ENCODE data around the gene KIAA1549.

Gene KIAA1549

DNA sequence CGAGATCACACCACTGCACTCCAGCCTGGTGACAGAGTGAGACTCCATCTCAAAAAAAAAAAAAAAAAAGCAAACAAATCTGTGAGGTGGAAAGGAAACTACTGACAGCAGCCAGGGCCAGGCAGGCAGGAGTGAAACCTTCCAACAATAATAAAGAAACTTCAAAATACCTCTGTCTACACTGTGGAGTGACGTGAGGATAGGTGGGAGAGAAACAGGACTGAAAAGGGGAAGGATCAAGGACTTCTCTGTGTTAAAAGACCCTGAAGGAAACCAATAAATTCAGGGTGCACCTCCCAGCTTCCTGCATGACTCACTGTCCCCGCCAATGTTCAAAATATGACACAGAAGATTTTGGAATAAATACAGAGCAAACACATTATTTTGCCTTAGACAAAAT lies 82.9 kb downstream of the KIAA1549 start:
- peaks cover 19% of the 10 kb centered on the region for H3K36me3 ChIP-seq (ENCODE audit: control insufficient read depth, insufficient read depth, low read length)
- no peaks in the 10 kb centered on the region for H3K27me3 ChIP-seq (ENCODE audit: control insufficient read depth, insufficient read depth, low read length, poor library complexity, severe bottlenecking)
- H3K9me3 ChIP-seq (ENCODE audit: control insufficient read depth, low read length): no peaks in the 10 kb centered on the region
- no peak overlapping the region for H3K27ac ChIP-seq (ENCODE audit: insufficient read depth, low read depth, low read length, poor library complexity, severe bottlenecking)
- H3K4me3 ChIP-seq (ENCODE audit: insufficient read depth, low read depth, low read length): no peak overlapping the region
- WGBS, 2 experiments: 90 to 98% methylated on average over 2 of the region's 3 CpGs
- H3K4me1 ChIP-seq (ENCODE audit: control insufficient read depth, insufficient read depth, low read length): no peaks in the 10 kb centered on the region

DNA sequence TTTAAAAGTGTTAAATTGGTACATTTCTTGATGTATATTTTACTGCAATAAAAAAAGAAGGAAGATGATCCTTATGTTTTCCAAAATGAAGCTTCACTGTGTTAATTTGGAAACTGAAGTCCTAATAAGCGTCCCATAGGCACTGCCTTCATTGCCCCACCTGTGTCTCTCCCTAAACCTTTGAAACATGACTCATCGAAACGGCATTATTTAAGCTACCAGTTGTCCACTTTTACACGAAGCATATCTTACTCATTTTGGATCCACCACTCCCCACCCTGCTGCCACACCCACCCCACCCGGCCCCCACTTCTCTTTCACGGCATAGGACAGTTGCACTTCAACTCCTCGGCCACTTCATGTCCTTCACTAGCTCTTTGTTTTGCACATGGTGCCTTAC lies 85.5 kb downstream of the KIAA1549 start:
- Histone ChIP-seq H3K36me3 (ENCODE audit: control insufficient read depth, insufficient read depth, low read length) (peaks cover 25% of the 10 kb centered on the region), H3K4me3 (ENCODE audit: insufficient read depth, low read depth, low read length) (no peak overlapping the region), H3K9me3 (ENCODE audit: control insufficient read depth, low read length) (no peaks in the 10 kb centered on the region), H3K4me1 (ENCODE audit: control insufficient read depth, insufficient read depth, low read length) (peaks cover 7% of the 10 kb centered on the region), H3K27ac (ENCODE audit: insufficient read depth, low read depth, low read length, poor library complexity, severe bottlenecking) (no peak overlapping the region), H3K27me3 (ENCODE audit: control insufficient read depth, insufficient read depth, low read length, poor library complexity, severe bottlenecking) (no peaks in the 10 kb centered on the region)
- WGBS, 2 experiments: 92 to 96% methylated on average over 7 of the region's 7 CpGs

DNA sequence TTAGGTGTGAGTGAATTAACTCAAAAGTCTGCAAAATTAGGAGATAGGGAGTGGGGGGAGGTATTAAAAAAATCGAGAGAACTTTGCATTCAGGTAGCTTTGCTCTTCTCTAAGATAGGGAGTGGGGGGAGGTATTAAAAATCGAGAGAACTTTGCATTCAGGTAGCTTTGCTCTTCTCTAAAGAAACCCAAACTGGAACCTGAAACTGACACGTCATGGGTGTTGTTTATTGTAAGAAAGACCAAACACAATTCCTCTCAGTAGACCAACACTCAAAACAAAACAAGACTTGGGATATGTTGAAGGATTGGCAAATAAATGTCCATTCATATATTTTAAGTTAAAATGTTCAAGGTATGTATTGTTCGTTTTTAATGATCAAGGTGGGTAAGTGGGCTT lies 87.9 kb downstream of the KIAA1549 start:
- no peaks in the 10 kb centered on the region for H3K27me3 ChIP-seq (ENCODE audit: control insufficient read depth, insufficient read depth, low read length, poor library complexity, severe bottlenecking)
- no peaks in the 10 kb centered on the region for H3K9me3 ChIP-seq (ENCODE audit: control insufficient read depth, low read length)
- peaks cover 10% of the 10 kb centered on the region for H3K4me1 ChIP-seq (ENCODE audit: control insufficient read depth, insufficient read depth, low read length)
- peaks cover 17% of the 10 kb centered on the region for H3K36me3 ChIP-seq (ENCODE audit: control insufficient read depth, insufficient read depth, low read length)
- H3K4me3 ChIP-seq (ENCODE audit: insufficient read depth, low read depth, low read length): no peak overlapping the region
- H3K27ac ChIP-seq (ENCODE audit: insufficient read depth, low read depth, low read length, poor library complexity, severe bottlenecking): no peak overlapping the region
- WGBS, 2 experiments: 93 to 99% methylated on average over 3 to 4 of the region's 4 CpGs

DNA sequence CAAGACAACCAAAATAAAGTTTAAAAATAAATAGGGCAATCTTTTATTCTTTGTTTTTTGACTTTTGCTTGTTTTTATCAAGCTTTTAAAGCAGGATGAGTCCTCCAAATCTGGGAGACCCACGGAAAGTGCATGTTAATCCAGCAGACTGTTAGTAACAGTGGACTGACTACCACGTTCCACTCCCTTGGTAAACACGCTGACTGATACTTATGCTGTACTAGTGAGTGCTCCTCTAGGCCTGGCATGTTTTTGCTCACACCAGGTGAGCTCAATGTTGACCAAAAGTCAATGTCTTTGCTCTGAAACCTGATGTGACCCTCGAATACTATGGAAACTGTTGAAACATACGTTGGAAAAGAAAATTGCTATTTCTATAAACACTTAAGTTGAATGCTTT lies 88.4 kb downstream of the KIAA1549 start:
- peaks cover 10% of the 10 kb centered on the region for H3K4me1 ChIP-seq (ENCODE audit: control insufficient read depth, insufficient read depth, low read length)
- H3K36me3 ChIP-seq (ENCODE audit: control insufficient read depth, insufficient read depth, low read length): peaks cover 17% of the 10 kb centered on the region
- WGBS, 2 experiments: 93 to 99% methylated on average over 5 of the region's 5 CpGs
- H3K27me3 ChIP-seq (ENCODE audit: control insufficient read depth, insufficient read depth, low read length, poor library complexity, severe bottlenecking): no peaks in the 10 kb centered on the region
- H3K27ac ChIP-seq (ENCODE audit: insufficient read depth, low read depth, low read length, poor library complexity, severe bottlenecking): no peak overlapping the region
- no peaks in the 10 kb centered on the region for H3K9me3 ChIP-seq (ENCODE audit: control insufficient read depth, low read length)
- no peak overlapping the region for H3K4me3 ChIP-seq (ENCODE audit: insufficient read depth, low read depth, low read length)

DNA sequence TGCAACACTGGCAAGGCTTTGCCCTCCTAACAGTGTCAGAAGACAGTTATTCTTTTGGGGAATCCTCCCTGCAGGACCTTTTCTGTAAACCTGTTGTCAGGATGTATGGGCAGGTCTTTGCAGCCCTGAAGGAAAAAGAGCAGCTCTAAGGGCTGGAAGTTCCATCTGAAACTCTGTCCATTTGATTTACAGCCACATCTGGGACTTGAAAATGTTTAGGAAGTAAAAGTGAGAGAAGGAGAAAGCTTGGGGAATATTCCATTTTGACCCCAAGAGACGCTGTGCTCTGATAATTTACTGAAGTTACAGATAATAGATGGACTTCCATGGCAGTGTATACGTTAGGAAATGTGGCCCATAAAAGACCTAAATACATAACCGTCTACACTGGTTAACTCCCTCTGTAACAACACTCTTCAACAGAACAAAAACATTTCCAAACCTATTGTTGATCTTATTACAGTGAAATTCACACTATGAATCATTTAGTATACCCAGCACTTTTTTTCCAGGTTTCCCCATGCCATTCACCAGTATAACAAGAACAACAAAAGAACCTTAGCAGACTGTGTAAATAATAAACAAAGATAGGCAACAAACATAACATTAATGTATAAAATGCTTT lies 89.1 kb downstream of the KIAA1549 start:
- no peaks in the 10 kb centered on the region for H3K27me3 ChIP-seq (ENCODE audit: control insufficient read depth, insufficient read depth, low read length, poor library complexity, severe bottlenecking)
- peaks cover 17% of the 10 kb centered on the region for H3K36me3 ChIP-seq (ENCODE audit: control insufficient read depth, insufficient read depth, low read length)
- H3K4me3 ChIP-seq (ENCODE audit: insufficient read depth, low read depth, low read length): no peak overlapping the region
- WGBS, 2 experiments: 95 to 97% methylated on average over 3 of the region's 3 CpGs
- no peak overlapping the region for H3K27ac ChIP-seq (ENCODE audit: insufficient read depth, low read depth, low read length, poor library complexity, severe bottlenecking)
- H3K9me3 ChIP-seq (ENCODE audit: control insufficient read depth, low read length): no peaks in the 10 kb centered on the region
- peaks cover 16% of the 10 kb centered on the region for H3K4me1 ChIP-seq (ENCODE audit: control insufficient read depth, insufficient read depth, low read length)

DNA sequence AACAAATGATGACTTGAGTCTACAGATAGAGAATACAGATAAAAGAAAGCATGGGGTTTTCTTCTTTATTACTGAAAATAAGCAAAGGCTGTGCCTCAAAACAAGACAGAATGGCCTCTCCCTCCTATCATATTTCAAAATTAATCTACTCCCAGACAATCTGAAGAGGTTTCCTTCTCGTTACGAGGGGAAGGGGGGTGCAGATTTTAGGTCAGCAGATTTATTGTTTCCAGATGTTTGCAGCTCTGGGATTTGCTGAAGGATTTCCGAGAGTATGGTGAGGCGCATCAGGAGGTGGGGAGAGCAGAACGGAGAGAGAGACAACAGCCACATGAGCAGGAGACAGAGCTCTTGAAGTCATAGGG lies 89.8 kb downstream of the KIAA1549 start:
- Histone ChIP-seq H3K27me3 (ENCODE audit: control insufficient read depth, insufficient read depth, low read length, poor library complexity, severe bottlenecking) (no peaks in the 10 kb centered on the region), H3K36me3 (ENCODE audit: control insufficient read depth, insufficient read depth, low read length) (peaks cover 12% of the 10 kb centered on the region), H3K9me3 (ENCODE audit: control insufficient read depth, low read length) (no peaks in the 10 kb centered on the region), H3K27ac (ENCODE audit: insufficient read depth, low read depth, low read length, poor library complexity, severe bottlenecking) (no peak overlapping the region), H3K4me3 (ENCODE audit: insufficient read depth, low read depth, low read length) (no peak overlapping the region), H3K4me1 (ENCODE audit: control insufficient read depth, insufficient read depth, low read length) (peaks cover 16% of the 10 kb centered on the region)
- WGBS, 2 experiments: 94 to 96% methylated on average over 5 of the region's 5 CpGs

DNA sequence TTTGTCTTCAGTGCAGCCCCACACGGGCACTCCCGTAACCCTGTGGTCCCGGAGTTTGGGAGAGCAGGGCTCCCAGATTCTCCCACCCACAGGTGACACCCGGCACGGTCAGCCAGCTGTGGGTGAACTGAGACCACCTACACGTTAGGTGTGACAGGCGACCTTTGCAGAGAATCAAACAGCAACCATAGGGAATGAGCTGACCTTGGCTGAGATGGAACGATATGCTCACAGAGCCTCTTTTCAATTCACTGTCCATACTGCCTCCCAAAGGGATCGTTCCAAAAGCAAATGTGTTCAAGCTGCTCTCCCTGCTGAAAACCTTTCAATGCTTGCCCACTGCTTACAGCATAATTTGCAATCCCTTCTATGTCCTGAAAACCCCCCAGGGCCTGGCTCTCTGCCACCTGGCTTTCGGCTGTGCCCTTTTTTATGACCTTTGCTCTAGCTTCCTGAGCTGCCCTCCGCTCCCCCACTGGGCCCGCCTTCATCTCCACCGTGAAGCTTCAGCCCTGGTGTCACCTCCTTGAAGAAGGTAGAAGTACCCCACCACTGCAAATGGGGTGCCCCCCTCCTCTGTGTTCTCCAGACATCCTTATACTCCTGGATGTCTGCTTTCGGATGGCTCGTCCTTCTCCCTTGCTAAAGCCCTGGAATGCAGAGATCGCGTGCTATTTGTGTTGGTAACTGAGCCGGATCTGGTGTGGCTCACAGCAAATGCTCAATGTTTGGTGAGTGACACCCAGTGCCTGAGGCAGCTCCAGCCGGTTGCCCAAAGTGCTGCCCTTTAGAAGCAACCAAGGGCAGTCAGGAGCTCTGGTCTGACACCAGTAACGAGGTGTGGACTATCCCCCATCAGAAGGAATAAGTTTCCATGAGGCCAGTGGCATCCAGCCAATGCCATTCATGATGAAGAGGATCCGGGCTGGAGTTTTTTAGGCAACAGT lies 90.4 kb downstream of the KIAA1549 start:
- Histone ChIP-seq H3K4me3 (ENCODE audit: insufficient read depth, low read depth, low read length) (no peak overlapping the region), H3K27me3 (ENCODE audit: control insufficient read depth, insufficient read depth, low read length, poor library complexity, severe bottlenecking) (no peaks in the 10 kb centered on the region), H3K27ac (ENCODE audit: insufficient read depth, low read depth, low read length, poor library complexity, severe bottlenecking) (no peak overlapping the region), H3K9me3 (ENCODE audit: control insufficient read depth, low read length) (no peaks in the 10 kb centered on the region), H3K4me1 (ENCODE audit: control insufficient read depth, insufficient read depth, low read length) (peaks cover 16% of the 10 kb centered on the region), H3K36me3 (ENCODE audit: control insufficient read depth, insufficient read depth, low read length) (peaks cover 12% of the 10 kb centered on the region)
- 88 to 89% methylated on average over 21 of the region's 21 CpGs for WGBS, 2 experiments

DNA sequence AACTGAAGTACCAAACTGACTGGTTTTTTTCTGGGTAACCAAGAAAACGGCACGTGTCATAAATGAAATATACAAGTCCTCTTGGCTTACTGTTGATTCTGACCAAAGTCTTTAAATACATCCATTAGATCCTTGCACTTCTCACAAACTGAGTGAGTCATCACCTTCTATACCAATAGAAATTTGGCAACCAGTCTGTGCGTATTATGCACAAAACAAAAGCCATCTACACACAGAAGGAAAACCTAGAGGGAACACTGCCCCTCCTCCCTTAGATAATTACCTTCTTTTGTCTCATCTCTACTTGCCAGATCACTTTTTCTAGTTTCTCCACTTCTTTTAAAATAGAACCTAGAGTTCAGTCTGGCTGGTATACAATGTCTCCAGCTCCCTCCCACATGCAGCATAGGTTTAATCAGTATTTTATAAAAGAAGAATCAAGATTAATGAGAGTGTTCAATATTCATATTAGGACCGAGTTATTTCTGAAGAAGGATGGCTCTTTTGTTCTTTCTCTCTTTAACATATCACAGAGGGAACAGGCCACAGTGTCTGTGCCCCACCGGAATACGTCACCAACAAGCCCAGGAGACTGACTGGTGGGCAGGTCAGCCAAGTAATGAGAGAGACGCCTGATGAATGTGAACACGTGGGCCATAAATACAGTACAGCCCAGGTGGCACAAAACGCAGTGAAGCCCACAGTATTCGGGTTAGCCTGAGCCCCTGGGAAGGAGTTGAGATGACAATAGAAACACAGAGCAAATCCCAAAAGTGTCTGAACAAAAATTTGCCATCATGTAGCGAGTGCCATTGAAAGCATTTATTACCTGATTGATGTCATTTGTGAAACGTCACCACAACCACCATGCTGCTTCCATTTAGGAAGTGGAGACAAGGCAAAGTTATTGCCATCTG lies 91.3 kb downstream of the KIAA1549 start:
- Histone ChIP-seq H3K4me3 (ENCODE audit: insufficient read depth, low read depth, low read length) (no peak overlapping the region), H3K36me3 (ENCODE audit: control insufficient read depth, insufficient read depth, low read length) (peaks cover 12% of the 10 kb centered on the region), H3K27ac (ENCODE audit: insufficient read depth, low read depth, low read length, poor library complexity, severe bottlenecking) (no peak overlapping the region), H3K9me3 (ENCODE audit: control insufficient read depth, low read length) (no peaks in the 10 kb centered on the region), H3K27me3 (ENCODE audit: control insufficient read depth, insufficient read depth, low read length, poor library complexity, severe bottlenecking) (no peaks in the 10 kb centered on the region), H3K4me1 (ENCODE audit: control insufficient read depth, insufficient read depth, low read length) (peaks cover 16% of the 10 kb centered on the region)
- WGBS, 2 experiments: 94 to 96% methylated on average over 12 of the region's 12 CpGs

DNA sequence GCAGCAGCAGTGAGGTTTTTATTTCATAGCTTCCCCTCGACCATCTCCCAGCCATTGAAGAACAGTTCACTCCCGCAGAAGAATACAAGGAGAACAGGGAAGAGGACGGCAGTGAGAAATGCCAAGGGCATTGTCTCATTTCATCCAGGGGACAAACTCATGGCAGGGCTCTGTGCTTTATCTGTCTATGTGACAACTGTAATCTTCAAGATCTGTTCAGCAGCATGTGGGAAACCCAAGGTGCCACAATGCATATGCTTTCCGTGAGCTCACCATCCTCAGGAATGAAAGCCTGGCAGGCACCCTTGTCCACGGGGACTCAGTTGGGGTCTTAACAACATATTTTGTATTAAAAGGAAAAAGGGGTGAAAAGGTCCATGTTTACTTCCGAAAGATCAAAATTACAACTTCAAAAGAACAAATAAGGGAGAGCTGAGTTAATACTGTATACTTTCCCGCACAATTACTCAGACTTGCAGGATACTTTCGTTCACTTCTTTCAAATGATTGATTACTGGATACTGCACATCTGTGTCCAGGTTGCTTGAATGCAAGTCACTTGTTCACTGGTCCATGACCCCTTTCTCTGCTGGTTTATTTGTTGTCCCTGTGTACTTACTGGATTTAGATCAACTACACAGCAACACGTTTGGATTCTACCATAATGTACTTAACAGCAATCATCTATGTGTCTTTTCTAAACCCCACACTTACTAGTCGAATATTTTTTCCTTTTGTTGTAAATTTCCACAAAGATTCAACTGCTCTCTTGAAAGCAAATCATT lies 93.1 kb downstream of the KIAA1549 start:
- H3K27ac ChIP-seq (ENCODE audit: insufficient read depth, low read depth, low read length, poor library complexity, severe bottlenecking): no peak overlapping the region
- H3K4me1 ChIP-seq (ENCODE audit: control insufficient read depth, insufficient read depth, low read length): peaks cover 16% of the 10 kb centered on the region
- no peak overlapping the region for H3K4me3 ChIP-seq (ENCODE audit: insufficient read depth, low read depth, low read length)
- H3K36me3 ChIP-seq (ENCODE audit: control insufficient read depth, insufficient read depth, low read length): peaks cover 5% of the 10 kb centered on the region
- H3K9me3 ChIP-seq (ENCODE audit: control insufficient read depth, low read length): no peaks in the 10 kb centered on the region
- H3K27me3 ChIP-seq (ENCODE audit: control insufficient read depth, insufficient read depth, low read length, poor library complexity, severe bottlenecking): no peaks in the 10 kb centered on the region
- 82 to 90% methylated on average over 10 of the region's 10 CpGs for WGBS, 2 experiments
